Mammary microvascular endothelial cell (primary cell): ENCODE measurements around the gene ATOSB. TPM values are rescaled to one million over a fixed set of nuclear protein-coding genes. Genes with fewer than 3 reads are reported as not detected.

ENCODE experiments used
- total RNA-seq: library from RNA; depleted of rRNA; stranded (reverse); fragments of >200 nt; gene quantifications from 2 replicates; pipeline ENCODE4 v1.2.3, GENCODE V29; 2015

Gene ATOSB, protein sequence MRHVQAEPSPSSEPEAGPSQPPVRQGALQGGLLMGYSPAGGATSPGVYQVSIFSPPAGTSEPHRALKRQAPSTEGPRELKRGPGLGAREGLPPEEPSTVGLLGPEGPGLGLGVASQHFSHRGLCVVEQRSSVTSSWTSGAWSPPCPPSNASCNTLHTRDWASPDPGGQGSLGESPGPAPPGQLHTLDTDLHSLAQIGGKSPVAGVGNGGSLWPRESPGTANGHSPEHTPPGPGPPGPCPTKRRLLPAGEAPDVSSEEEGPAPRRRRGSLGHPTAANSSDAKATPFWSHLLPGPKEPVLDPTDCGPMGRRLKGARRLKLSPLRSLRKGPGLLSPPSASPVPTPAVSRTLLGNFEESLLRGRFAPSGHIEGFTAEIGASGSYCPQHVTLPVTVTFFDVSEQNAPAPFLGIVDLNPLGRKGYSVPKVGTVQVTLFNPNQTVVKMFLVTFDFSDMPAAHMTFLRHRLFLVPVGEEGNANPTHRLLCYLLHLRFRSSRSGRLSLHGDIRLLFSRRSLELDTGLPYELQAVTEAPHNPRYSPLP
- total RNA-seq = 31.7 and 43.8 TPM in 2 replicates

GRCh38 chr9:35115680-35116538 lies at the start of gene ATOSB:
Gene ATOSB, minus strand, starts transcription at chr9:35115862. Its CDS starts 7,588 bp downstream, at chr9:35108274.

DNA sequence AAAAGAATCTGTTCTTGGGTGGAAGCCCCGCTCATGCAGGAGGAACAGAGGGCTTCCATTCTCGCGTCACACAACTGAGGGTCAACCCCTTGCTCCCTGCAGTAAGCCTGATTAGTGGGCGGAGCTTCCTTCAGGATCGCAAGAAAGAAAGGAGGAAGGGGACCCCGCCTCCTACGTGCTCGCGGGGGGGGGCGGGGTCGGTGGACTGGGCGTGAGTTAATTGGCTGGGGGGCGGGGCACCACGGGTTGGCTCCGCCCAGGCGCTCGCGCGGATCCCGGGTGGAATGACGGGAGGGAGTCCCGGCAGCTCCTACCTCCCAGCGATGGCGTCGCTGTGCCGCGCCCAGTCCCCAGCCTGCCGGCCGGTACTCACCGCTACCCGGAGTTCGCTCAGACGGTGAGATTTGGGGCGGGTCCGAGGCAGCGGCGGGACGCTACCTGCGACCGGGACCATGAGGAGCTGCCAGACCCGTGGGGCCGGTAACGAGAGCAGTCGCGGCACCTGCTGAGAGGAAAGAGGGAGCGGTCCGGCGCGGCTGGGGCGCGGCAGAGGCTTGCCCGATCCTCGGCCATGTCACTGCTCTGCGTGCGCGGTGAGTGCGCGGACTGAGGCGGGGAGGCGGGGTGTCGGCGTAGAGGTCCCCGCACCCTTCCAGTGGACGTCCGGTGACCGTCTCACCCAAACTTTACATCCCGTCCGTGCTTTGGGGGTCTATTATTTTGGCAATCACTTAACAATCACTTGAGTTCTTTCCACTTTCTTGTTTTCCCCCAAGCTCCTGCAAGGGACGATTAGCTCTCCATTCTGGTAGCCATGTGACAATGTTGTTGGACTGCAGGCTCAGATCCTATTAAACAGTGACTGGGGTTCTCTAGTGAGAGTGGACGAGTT lies 46.3 kb upstream of the ATOSB start, which contains the start of gene UNC13B:
Gene UNC13B, plus strand, starts transcription at position 297 of the 892 bp plus-strand sequence. Its CDS starts 275 bp downstream, at position 572.

DNA sequence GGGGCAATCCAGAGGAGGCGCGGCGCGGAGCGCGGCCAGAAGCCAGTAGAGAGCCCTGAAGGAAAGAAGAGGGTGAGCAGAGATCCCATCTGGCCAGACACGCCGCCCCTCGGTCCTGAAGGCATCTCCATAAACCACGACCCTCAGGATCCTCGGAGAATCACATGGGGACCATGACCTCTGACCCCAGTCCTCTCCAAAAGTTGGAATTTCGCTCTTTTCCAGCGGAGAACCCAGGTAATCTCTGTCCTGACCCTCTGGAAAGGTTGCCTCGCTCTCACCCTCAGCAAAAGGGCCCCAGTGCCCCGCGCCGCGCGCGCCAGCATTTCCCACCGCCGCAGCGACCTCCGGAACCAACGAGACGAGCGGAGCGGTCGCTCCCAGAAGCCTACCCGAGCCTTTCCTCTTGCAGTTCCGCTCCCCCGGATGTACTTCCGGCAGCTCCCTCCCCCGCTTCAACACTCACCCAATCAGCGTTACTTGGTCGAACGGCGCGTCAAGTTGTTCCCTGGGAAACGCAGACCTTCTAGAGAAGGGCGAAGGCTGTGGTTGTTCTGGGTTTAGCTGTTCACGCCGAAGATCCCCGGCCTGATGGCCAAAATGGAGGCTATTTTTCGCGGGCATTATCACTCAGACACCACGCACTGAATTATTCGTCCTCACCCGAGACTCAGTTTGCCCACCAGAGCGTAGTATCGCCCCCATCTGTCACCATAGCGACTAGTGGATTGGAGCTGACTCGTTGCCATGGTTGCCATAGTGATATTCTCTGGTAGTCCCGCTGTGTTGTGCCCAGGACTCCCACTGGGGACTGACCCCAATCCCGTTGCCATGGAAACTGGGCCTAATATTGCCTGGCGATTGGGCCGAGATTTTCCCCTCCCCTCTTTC lies 12.6 kb downstream of the ATOSB start, which contains the start of gene STOML2:
Gene STOML2, minus strand, starts transcription at position 363 of the 891 bp plus-strand sequence. Its CDS starts 37 bp downstream, at position 326.

DNA sequence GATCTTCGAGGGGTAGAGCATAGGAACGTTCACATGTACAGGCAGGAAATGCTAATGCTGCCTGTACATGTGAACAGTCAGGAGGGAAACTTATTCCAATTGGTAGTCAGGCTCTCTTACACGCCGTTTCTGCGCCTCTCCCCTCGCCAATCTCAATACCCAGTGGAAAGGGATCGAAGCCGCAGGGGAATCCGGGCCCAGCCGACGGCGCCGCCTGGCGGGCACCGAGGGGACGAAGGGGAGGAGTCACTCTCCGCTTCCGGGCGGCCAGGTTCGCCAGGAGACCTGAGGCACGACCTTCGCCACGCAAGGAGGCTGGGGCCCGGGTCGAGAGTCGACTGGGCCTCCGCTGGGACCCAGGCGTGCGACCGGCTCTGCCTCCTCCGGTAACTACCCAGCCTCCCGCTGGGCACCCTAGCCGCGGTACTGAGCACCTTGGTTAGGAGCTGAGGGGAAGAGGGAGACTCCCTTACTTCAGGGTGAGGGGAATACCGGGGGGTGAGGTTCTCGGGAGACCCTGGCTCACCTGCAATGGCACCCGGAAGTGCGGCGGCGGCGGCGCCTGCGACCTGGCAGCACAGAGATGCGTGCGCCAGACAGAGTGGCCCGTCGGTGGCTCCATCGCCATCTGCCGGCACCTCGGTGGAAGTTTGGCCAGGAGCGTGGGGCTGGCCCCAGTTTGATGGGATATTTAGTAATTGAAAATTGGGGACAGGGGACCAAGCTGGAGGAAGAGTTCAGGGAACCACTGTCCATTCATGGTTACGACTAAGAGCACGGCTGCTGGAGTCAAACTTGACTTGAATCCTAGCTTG lies 19.4 kb downstream of the ATOSB start, which contains the start of gene PIGO:
Gene PIGO, minus strand, starts transcription at position 557 of the 815 bp plus-strand sequence. CDS start 1,026 bp downstream, outside the sequence.

GRCh38 chr9:35079426-35080341 lies 36.0 kb downstream of the ATOSB start, which contains the start of gene FANCG:
Gene FANCG, minus strand, starts transcription at chr9:35079942. Its CDS starts 418 bp downstream, at chr9:35079524.

DNA sequence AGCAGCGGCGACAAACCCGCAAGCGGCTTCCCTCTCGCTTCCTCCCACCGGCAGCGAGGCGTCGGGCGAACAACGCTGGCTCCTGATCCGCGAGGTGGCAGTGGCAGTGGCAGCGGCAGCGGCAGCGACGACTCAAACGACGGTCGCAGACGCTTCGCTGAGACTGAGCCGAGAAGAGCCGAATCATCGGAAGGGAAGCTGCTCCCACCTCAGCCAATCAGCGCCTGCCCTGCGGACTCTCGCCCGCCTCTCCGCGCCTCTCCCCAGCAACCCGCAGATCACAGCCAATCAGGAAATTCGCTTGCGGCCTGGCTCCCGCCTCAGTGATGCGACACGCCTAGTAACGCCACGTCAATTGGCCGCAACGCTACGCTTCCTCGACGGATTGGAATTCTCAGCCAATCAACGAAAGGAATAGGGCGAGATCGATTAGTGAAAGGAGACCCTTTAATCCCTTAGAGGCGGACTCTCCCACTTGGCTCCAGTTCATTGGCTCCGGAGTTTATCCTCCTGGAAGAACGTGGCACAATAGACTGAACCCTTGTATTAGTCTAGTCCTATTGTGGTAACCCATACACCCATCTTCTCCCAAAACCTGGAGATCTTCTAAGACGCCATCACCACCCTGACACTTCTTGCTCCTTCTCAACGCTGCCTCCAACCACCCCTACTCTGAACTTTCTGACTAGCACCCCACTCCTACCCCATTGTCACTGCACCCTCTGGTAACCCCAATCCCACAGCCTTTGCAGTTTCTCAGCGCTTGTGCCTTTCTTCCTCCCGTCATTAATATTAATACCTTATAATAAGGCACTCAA lies 43.0 kb downstream of the ATOSB start, which contains the start of gene VCP:
Gene VCP, minus strand, starts transcription at position 165 of the 818 bp plus-strand sequence. CDS start 272 bp downstream, outside the sequence.

Other genes with a start within 250 kb of the ATOSB start
- gene PHF24, start 157.6 kb downstream of the ATOSB start, total RNA-seq = not detected in 2 replicates
- gene DNAJB5, start 126.1 kb downstream of the ATOSB start, total RNA-seq = 5.7 and 8.3 TPM in 2 replicates
- 335 and 349 TPM in 2 replicates for gene VCP, start 43.2 kb downstream of the ATOSB start, total RNA-seq
- 23.0 and 30.5 TPM in 2 replicates for gene FANCG, start 35.9 kb downstream of the ATOSB start, total RNA-seq
- 9.6 and 9.7 TPM in 2 replicates for gene PIGO, start 19.3 kb downstream of the ATOSB start, total RNA-seq
- 178 and 191 TPM in 2 replicates for gene STOML2, start 12.7 kb downstream of the ATOSB start, total RNA-seq
- gene UNC13B, start 46.1 kb upstream of the ATOSB start, total RNA-seq = 33.3 and 35.0 TPM in 2 replicates